HepG2 (cell line): ENCODE results near the gene XAF1. TPM values are rescaled to one million over a fixed set of nuclear protein-coding genes. Genes with fewer than 3 reads are reported as not detected.

Experiments
- ARID3A ChIP-seq: IDR thresholded peaks from 2 replicates; pipeline ENCODE4 v1.6.1; 2012; ENCODE audit warnings: low read depth, low read length, improper control_type of control experiment
- ARNT ChIP-seq: fragments of 450-650 bp; IDR thresholded peaks from 2 replicates; pipeline ENCODE4 v1.6.1; 2017
- ETS1 ChIP-seq: sonication (generic); formaldehyde crosslinking; IDR thresholded peaks from 2 replicates; pipeline ENCODE4 v1.4.0; 2020; ENCODE audit warnings: missing genetic modification reagents
- ETV5 ChIP-seq: IDR thresholded peaks from 2 replicates; pipeline ENCODE4 v1.6.1; 2018; ENCODE audit warnings: missing biosample characterization, missing genetic modification reagents, inconsistent platforms, borderline replicate concordance
- HMG20A ChIP-seq: IDR thresholded peaks from 2 replicates; pipeline ENCODE4 v1.6.1; 2016; ENCODE audit warnings: borderline replicate concordance
- IRX3 ChIP-seq: sonication (generic); formaldehyde crosslinking; IDR thresholded peaks from 2 replicates; pipeline ENCODE4 v1.8.1; 2023; ENCODE audit warnings: mild to moderate bottlenecking, low read depth, missing genetic modification reagents, borderline replicate concordance
- MLX ChIP-seq: IDR thresholded peaks from 2 replicates; pipeline ENCODE4 v1.6.1; 2016
- NR2F6 ChIP-seq, 2 experiments: IDR thresholded peaks; 2 replicates each; pipeline ENCODE4 v1.6.1; 2016; ENCODE audit warnings: antibody characterized with exemption in 1 of 2, mild to moderate bottlenecking in 1 of 2
- POLR2AphosphoS2 ChIP-seq: IDR thresholded peaks from 2 replicates; pipeline ENCODE4 v1.6.1; 2011; ENCODE audit warnings: low read depth, low read length, improper control_type of control experiment
- RXRB ChIP-seq: IDR thresholded peaks from 2 replicates; pipeline ENCODE4 v1.6.1; 2016; ENCODE audit warnings: borderline replicate concordance, missing genetic modification reagents, missing compliant biosample characterization
- TCF7 ChIP-seq: sonication (generic); IDR thresholded peaks from 2 replicates; pipeline ENCODE4 v1.6.1; 2016; ENCODE audit warnings: antibody characterized with exemption, low read depth
- TMF1 ChIP-seq: sonication (generic); formaldehyde crosslinking; IDR thresholded peaks from 2 replicates; pipeline ENCODE4 v1.8.1; 2022; ENCODE audit warnings: low read depth, missing genetic modification reagents
- TRIM24 ChIP-seq: sonication (generic); formaldehyde crosslinking; IDR thresholded peaks from 2 replicates; pipeline ENCODE4 v1.8.0; 2022; ENCODE audit warnings: mild to moderate bottlenecking, missing genetic modification reagents
- ZBTB4 ChIP-seq: sonication (generic); formaldehyde crosslinking; IDR thresholded peaks from 2 replicates; pipeline ENCODE4 v1.4.0; 2020; ENCODE audit warnings: missing genetic modification reagents, mild to moderate bottlenecking, borderline replicate concordance
- ZMYM3 ChIP-seq: sonication (generic); formaldehyde crosslinking; IDR thresholded peaks from 2 replicates; pipeline ENCODE4 v1.5.1; 2020; ENCODE audit warnings: mild to moderate bottlenecking, missing genetic modification reagents
- ZNF138 ChIP-seq: sonication (generic); formaldehyde crosslinking; IDR thresholded peaks from 2 replicates; pipeline ENCODE4 v1.5.0; 2020; ENCODE audit warnings: mild to moderate bottlenecking, low read depth, missing genetic modification reagents
- ZNF7 ChIP-seq: IDR thresholded peaks from 2 replicates; pipeline ENCODE4 v1.6.1; 2016; ENCODE audit warnings: missing biosample characterization, missing genetic modification reagents
- ZSCAN21 ChIP-seq: sonication (generic); formaldehyde crosslinking; IDR thresholded peaks from 2 replicates; pipeline ENCODE4 v1.8.0; 2022; ENCODE audit warnings: mild to moderate bottlenecking, missing genetic modification reagents, moderate library complexity, borderline replicate concordance
- ZSCAN30 ChIP-seq: sonication (generic); formaldehyde crosslinking; IDR thresholded peaks from 2 replicates; pipeline ENCODE4 v1.5.0; 2020; ENCODE audit warnings: mild to moderate bottlenecking, missing genetic modification reagents
- ZSCAN5A ChIP-seq: sonication (generic); formaldehyde crosslinking; IDR thresholded peaks from 2 replicates; pipeline ENCODE4 v1.8.0; 2022; ENCODE audit warnings: mild to moderate bottlenecking, missing genetic modification reagents, borderline replicate concordance
- polyA plus RNA-seq, 8 experiments: library from polyadenylated mRNA; depleted of rRNA in 3 of 8; stranded (reverse) in 7 of 8; unstranded in 1 of 8; fragments of >200 nt; fragmentation: Illumina TruSeq in 4 of 8; extraction: Trizol in 4 of 8; gene quantifications; 2 replicates each; pipeline versions ENCODE4 v1.2.1 to v1.2.3, GENCODE V29; 2011 to 2016; ENCODE audit warnings: low read depth in 4 of 8, missing spikeins in 1 of 8, mixed read lengths in 1 of 8; ENCODE audit not compliant: insufficient read depth in 1 of 8
- total RNA-seq, 5 experiments: library from RNA; depleted of rRNA; stranded (reverse); fragments of >200 nt; fragmentation: Illumina TruSeq; extraction: Trizol; gene quantifications; 2 replicates each; pipeline ENCODE4 v1.2.3, GENCODE V29; 2016; ENCODE audit warnings: low read depth in 1 of 5

Gene XAF1
- total and polyA plus RNA-seq, 2 of the 13 experiments (the other 11 are each of a cell fraction or from before 2014, with no cell fraction given): 1.2 to 2.4 TPM

- TF ChIP-seq ZBTB4 (CRISPR knock-in tag) (peak; percentile 54; the same call in 1 of the 2 replicates), TMF1 (CRISPR knock-in tag) (no peak), ZSCAN30 (CRISPR knock-in tag) (no peak), ZSCAN21 (CRISPR knock-in tag) (no peak), ZSCAN5A (CRISPR knock-in tag) (no peak), POLR2AphosphoS2 (no peak), IRX3 (CRISPR knock-in tag) (no peak), ETV5 (CRISPR knock-in tag) (peak; percentile 37; the same call in 1 of the 2 replicates), HMG20A (CRISPR knock-in tag) (peak; percentile 24; the same call in 1 of the 2 replicates), RXRB (CRISPR knock-in tag) (peak; percentile 74), ETS1 (CRISPR knock-in tag) (no peak), ARNT (no peak), NR2F6 (IDR thresholded peaks at IDR 0.05) (peak; percentile 41), NR2F6 (CRISPR knock-in tag; IDR thresholded peaks at IDR 0.05) (peak; percentile 71), ZMYM3 (CRISPR knock-in tag) (0 out of 2 replicates have a peak, but pooled peaks have one; percentile 48), TCF7 (no peak), MLX (0 out of 2 replicates have a peak, but pooled peaks have one; percentile 10), TRIM24 (CRISPR knock-in tag) (no peak), ZNF7 (CRISPR knock-in tag) (no peak), ARID3A (no peak), ZNF138 (CRISPR knock-in tag) (no peak)
These were observed 47.4 kb upstream of the XAF1 start (continued) for GRCh38 chr17:6708357-6708961.
